GM12892 (cell line): Measurements from ENCODE around the gene MEIOSIN.

Experiments used
- POLR2A ChIP-seq: IDR thresholded peaks from 2 replicates; pipeline ENCODE4 v1.6.1; 2011; ENCODE audit warnings: low read depth, low read length, control low read depth
- POLR2AphosphoS5 ChIP-seq: IDR thresholded peaks from 2 replicates; pipeline ENCODE4 v1.6.1; 2011; ENCODE audit warnings: low read depth, low read length, control low read depth
- TAF1 ChIP-seq: IDR thresholded peaks from 2 replicates; pipeline ENCODE4 v1.6.1; 2011; ENCODE audit warnings: low read depth, mild to moderate bottlenecking, control low read depth, low read length, borderline replicate concordance

DNA sequence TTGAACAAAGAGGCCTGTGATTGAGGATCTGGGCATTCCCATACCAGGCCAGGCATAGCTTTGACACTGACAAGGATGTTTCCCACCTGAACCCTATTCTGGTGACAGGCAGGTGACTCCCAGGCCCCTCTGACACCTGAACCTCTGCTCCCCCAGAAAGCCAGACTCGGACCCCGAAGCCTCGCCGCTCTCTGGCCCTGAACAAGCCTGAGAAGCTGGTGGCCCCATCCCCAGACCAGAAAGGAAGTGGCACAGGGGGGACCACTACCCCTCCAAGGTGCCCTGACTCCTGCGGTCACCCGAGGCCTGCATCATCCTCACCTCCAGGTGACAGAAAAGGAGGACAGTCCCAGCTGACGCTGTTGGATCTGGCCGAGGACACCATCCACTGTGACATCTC, 21.1 kb downstream of the MEIOSIN start:
- TF ChIP-seq POLR2AphosphoS5 (no peak), POLR2A (no peak), TAF1 (no peak)
